Astrocyte (in vitro differentiated cells and primary cell): ENCODE results near the gene SERPINA10.

ENCODE experiments used
- EZH2 ChIP-seq: IDR thresholded peaks from 2 replicates; pipeline ENCODE4 v1.6.1; 2012; ENCODE audit warnings: mild to moderate bottlenecking, low read length, inconsistent platforms; ENCODE audit not compliant: insufficient read depth
- TF ChIP-seq, protein P1 (sequence below): IDR thresholded peaks from 2 replicates; pipeline ENCODE4 v1.5.1; 2011; ENCODE audit warnings: low read depth, mild to moderate bottlenecking, inconsistent platforms, low read length, moderate library complexity; ENCODE audit not compliant: insufficient read depth

- TF ChIP-seq, protein P1, sequence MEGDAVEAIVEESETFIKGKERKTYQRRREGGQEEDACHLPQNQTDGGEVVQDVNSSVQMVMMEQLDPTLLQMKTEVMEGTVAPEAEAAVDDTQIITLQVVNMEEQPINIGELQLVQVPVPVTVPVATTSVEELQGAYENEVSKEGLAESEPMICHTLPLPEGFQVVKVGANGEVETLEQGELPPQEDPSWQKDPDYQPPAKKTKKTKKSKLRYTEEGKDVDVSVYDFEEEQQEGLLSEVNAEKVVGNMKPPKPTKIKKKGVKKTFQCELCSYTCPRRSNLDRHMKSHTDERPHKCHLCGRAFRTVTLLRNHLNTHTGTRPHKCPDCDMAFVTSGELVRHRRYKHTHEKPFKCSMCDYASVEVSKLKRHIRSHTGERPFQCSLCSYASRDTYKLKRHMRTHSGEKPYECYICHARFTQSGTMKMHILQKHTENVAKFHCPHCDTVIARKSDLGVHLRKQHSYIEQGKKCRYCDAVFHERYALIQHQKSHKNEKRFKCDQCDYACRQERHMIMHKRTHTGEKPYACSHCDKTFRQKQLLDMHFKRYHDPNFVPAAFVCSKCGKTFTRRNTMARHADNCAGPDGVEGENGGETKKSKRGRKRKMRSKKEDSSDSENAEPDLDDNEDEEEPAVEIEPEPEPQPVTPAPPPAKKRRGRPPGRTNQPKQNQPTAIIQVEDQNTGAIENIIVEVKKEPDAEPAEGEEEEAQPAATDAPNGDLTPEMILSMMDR, result no peak
- TF ChIP-seq EZH2, result no peak
Measured at GRCh38 chr14:94291159-94291905, 1.7 kb downstream of the SERPINA10 start.
